B cell (primary cell): ENCODE results near the gene MUS81. TPM values are rescaled to one million over a fixed set of nuclear protein-coding genes. Genes with fewer than 3 reads are reported as not detected.

Experiments used
- ATAC-seq: fragments of 200-7000 bp; cut with Tn5 transposase; one replicate; pipeline ENCODE4 v1.10.0; 2021; ENCODE audit warnings: low read depth, mild to moderate bottlenecking, moderate number of reproducible peaks, moderate library complexity
- CTCF ChIA-PET: fragments of 350-600 bp; sonication (Branson Sonifier 250); formaldehyde crosslinking; loops from one replicate; lab custom pipeline; 2021; ENCODE audit warnings: antibody characterized with exemption, inconsistent platforms; lab: Charles Lee
- POLR2A ChIA-PET: fragments of 350-600 bp; sonication (Branson Sonifier 250); formaldehyde crosslinking; loops from one replicate; lab custom pipeline; 2021; ENCODE audit warnings: antibody characterized with exemption; lab: Charles Lee
- DNase-seq: peaks from one replicate; pipeline ENCODE4 v3.0.0; 2013
- H2AFZ ChIP-seq: 2 replicates; pipeline ENCODE4 v1.6.1; 2012; ENCODE audit warnings: mild to moderate bottlenecking, low read depth, low read length; ENCODE audit not compliant: insufficient read depth, poor library complexity, severe bottlenecking
- H3K27ac ChIP-seq, 2 donors: 1 replicate in 1 of 2; 2 replicates in 1 of 2; pipeline ENCODE4 v1.5.1; 2012 to 2013; ENCODE audit warnings: low read length in 2 of 2, mild to moderate bottlenecking in 2 of 2, moderate library complexity in 1 of 2
- H3K27me3 ChIP-seq, 4 experiments: fragments of 200-600 bp in 1 of 4; sonication (generic) in 1 of 4; replicated peaks in 1 of 4; 1 replicate in 2 of 4; 2 replicates in 2 of 4; pipeline versions ENCODE4 v1.6.1 to v1.7.0; 2013 to 2016; ENCODE audit warnings: low read length in 3 of 4, mild to moderate bottlenecking in 2 of 4, mixed read lengths in 1 of 4, moderate library complexity in 1 of 4; ENCODE audit not compliant: insufficient read depth in 4 of 4, control insufficient read depth in 3 of 4; ENCODE audit errors: control extremely low read depth in 1 of 4
- H3K36me3 ChIP-seq, 2 experiments: replicated peaks in 1 of 2; 1 replicate in 1 of 2; 2 replicates in 1 of 2; pipeline versions ENCODE4 v1.6.1 to v1.7.1; 2013; ENCODE audit warnings: low read length in 1 of 2; ENCODE audit not compliant: insufficient read depth in 2 of 2, control insufficient read depth in 1 of 2; ENCODE audit errors: control extremely low read depth in 1 of 2, extremely low read depth in 1 of 2
- H3K4me1 ChIP-seq, 2 donors: fragments of 200-600 bp in 1 of 2; sonication (generic) in 1 of 2; 1 replicate in 1 of 2; 2 replicates in 1 of 2; pipeline versions ENCODE4 v1.5.1 to v1.6.1; 2013 to 2017; ENCODE audit warnings: low read length in 2 of 2; ENCODE audit not compliant: control insufficient read depth in 2 of 2, insufficient read depth in 2 of 2
- H3K4me2 ChIP-seq: replicated peaks from 2 replicates; pipeline ENCODE3; 2012; ENCODE audit warnings: mild to moderate bottlenecking, low read depth, low read length; ENCODE audit not compliant: poor library complexity, severe bottlenecking
- H3K4me3 ChIP-seq, 5 experiments: fragments of 200-600 bp in 1 of 5; sonication (generic) in 1 of 5; 1 replicate in 3 of 5; 2 replicates in 2 of 5; pipeline versions ENCODE4 v1.5.1 to v1.7.0; 2011 to 2016; ENCODE audit warnings: low read length in 4 of 5, mild to moderate bottlenecking in 4 of 5, low read depth in 2 of 5, control low read depth in 1 of 5, moderate library complexity in 1 of 5; ENCODE audit not compliant: insufficient read depth in 1 of 5; ENCODE audit errors: control extremely low read depth in 1 of 5, extremely low read depth in 1 of 5
- H3K79me2 ChIP-seq: fragments of 200-600 bp; sonication (generic); one replicate; pipeline ENCODE4 v1.6.0; 2016; ENCODE audit warnings: low read length; ENCODE audit not compliant: control insufficient read depth, insufficient read depth
- H3K9ac ChIP-seq: fragments of 200-600 bp; sonication (generic); 2 replicates; pipeline ENCODE4 v1.6.1; 2017; ENCODE audit warnings: mild to moderate bottlenecking, low read length, moderate library complexity
- H3K9me3 ChIP-seq, 3 donors: one replicate each; pipeline versions ENCODE4 v1.6.1 to v1.7.1; 2013; ENCODE audit warnings: low read length in 2 of 3; ENCODE audit not compliant: control insufficient read depth in 2 of 3, insufficient read depth in 1 of 3; ENCODE audit errors: control extremely low read depth in 1 of 3
- H4K20me1 ChIP-seq: 2 replicates; pipeline ENCODE4 v1.6.0; 2012; ENCODE audit warnings: mild to moderate bottlenecking, low read length; ENCODE audit not compliant: insufficient read depth, control insufficient read depth, poor library complexity, severe bottlenecking
- H3K27ac Mint-ChIP-seq: one replicate; pipeline ENCODE4 v1.8.0; 2021; ENCODE audit warnings: mixed read lengths
- H3K27me3 Mint-ChIP-seq: one replicate; pipeline ENCODE4 v1.8.0; 2021; ENCODE audit warnings: mixed read lengths
- H3K4me1 Mint-ChIP-seq: one replicate; pipeline ENCODE4 v1.8.0; 2021; ENCODE audit warnings: mixed read lengths
- H3K4me3 Mint-ChIP-seq: one replicate; pipeline ENCODE4 v1.8.0; 2021; ENCODE audit warnings: mixed read lengths
- H3K9me3 Mint-ChIP-seq: one replicate; pipeline ENCODE4 v1.8.0; 2022; ENCODE audit warnings: mixed read lengths; ENCODE audit not compliant: insufficient read depth
- CTCF ChIP-seq: fragments of 200-600 bp; IDR thresholded peaks from one replicate; pipeline ENCODE4 v1.8.0; 2022; ENCODE audit warnings: antibody characterized with exemption, mild to moderate bottlenecking
- EZH2 ChIP-seq: IDR thresholded peaks from 2 replicates; pipeline ENCODE4 v1.6.1; 2012; ENCODE audit warnings: borderline replicate concordance, low read depth, mild to moderate bottlenecking, moderate library complexity, low read length; ENCODE audit not compliant: insufficient read depth, poor library complexity, severe bottlenecking
- WGBS: methylation state at CpG from one replicate; pipeline ENCODE4 v1.1.5; 2013; ENCODE audit warnings: missing lambda C conversion rate; ENCODE audit not compliant: insufficient coverage; 5-methylcytosine and 5-hydroxymethylcytosine counted together
- intact Hi-C: fragments of 100-400 bp; cut with micrococcal nuclease; formaldehyde crosslinking; loops from one replicate; pipeline ENCODE4 v1.10.0; 2022
- polyA plus RNA-seq: library from polyadenylated mRNA; depleted of rRNA; stranded (reverse); fragments of >200 nt; gene quantifications from 2 replicates; pipeline ENCODE4 v1.2.3, GENCODE V29; 2012
- total RNA-seq, 2 donors: library from RNA; stranded (reverse); fragments of 120-200 nt in 1 of 2; gene quantifications; 1 replicate in 1 of 2; 2 replicates in 1 of 2; pipeline versions ENCODE4 v1.2.3 to v1.2.4, GENCODE V29; 2013 to 2022

The MUS81 gene
- total and polyA plus RNA-seq, 2 donors (not counting 1 experiment from before 2014, with no cell fraction given): 74.5 to 134 TPM

- intact Hi-C loops: no loop called here
- H3K27me3 ChIP-seq: peaks cover 0 to 35% (median 9%) of the 10 kb centered on the region in 4 experiments
- peaks cover 9% of the 10 kb centered on the region for H3K79me2 ChIP-seq
- Mint-ChIP-seq H3K4me3 (no peak overlapping the region), H3K27me3 (peaks cover 41% of the 10 kb centered on the region), H3K4me1 (peaks cover 5% of the 10 kb centered on the region), H3K9me3 (no peaks in the 10 kb centered on the region), H3K27ac (no peak overlapping the region)
- no peak overlapping the region for H3K4me3 ChIP-seq
- H2AFZ ChIP-seq: no peak overlapping the region
- ChIA-PET POLR2A (no interaction called here), CTCF (interaction anchor here (1.7 kb wide), 1 partner anchor 19 kb away, joined by 6 read pairs; the partner anchor contains the start of gene FIBP)
- H3K36me3 ChIP-seq: no peaks in the 10 kb centered on the region
- peaks cover 0 to 3% of the 10 kb centered on the region in 2 donors for H3K4me1 ChIP-seq
- H3K9ac ChIP-seq: no peak overlapping the region
- no peak overlapping the region for H3K27ac ChIP-seq
- TF ChIP-seq EZH2 (no peak), CTCF (no peak)
- WGBS: 90% methylated on average over 5 of the region's 6 CpGs
- no peak for DNase-seq
- H4K20me1 ChIP-seq: no peaks in the 10 kb centered on the region
- no peak for ATAC-seq
- H3K4me2 ChIP-seq: no peak overlapping the region
- H3K9me3 ChIP-seq: no peaks in the 10 kb centered on the region
Observed at GRCh38 chr11:65907878-65908277, 47.6 kb downstream of the MUS81 start.

GRCh38 chr11:65911682-65912568 lies 51.7 kb downstream of the MUS81 start:
- H3K4me3 ChIP-seq: no peak overlapping the region
- no peak for TF ChIP-seq EZH2
- no peak for TF ChIP-seq CTCF
- Mint-ChIP-seq H3K27ac (no peak overlapping the region), H3K4me1 (peaks cover 26% of the 10 kb centered on the region), H3K27me3 (peaks cover 29% of the 10 kb centered on the region), H3K9me3 (no peaks in the 10 kb centered on the region), H3K4me3 (no peak overlapping the region)
- 26% methylated on average over 10 of the region's 14 CpGs for WGBS
- no peak for DNase-seq
- peaks cover 0 to 26% of the 10 kb centered on the region in 2 donors for H3K4me1 ChIP-seq
- H3K27ac ChIP-seq: no peak overlapping the region
- no peaks in the 10 kb centered on the region for H3K9me3 ChIP-seq
- H3K36me3 ChIP-seq: no peaks in the 10 kb centered on the region
- H3K4me2 ChIP-seq: no peak overlapping the region
- H3K27me3 ChIP-seq: peaks cover 0 to 29% (median 7%) of the 10 kb centered on the region in 4 experiments
- intact Hi-C loops: no loop called here
- peaks cover 13% of the 10 kb centered on the region for H3K79me2 ChIP-seq
- no peak for ATAC-seq
- no peaks in the 10 kb centered on the region for H4K20me1 ChIP-seq
- POLR2A ChIA-PET: interaction anchor here (0.8 kb wide), 1 partner anchor 24 kb away, joined by 5 read pairs; the partner anchor contains the start of gene FIBP
- no peak overlapping the region for H2AFZ ChIP-seq
- H3K9ac ChIP-seq: no peak overlapping the region
- CTCF ChIA-PET: interaction anchor here (2.2 kb wide), 1 partner anchor 28 kb away, joined by 6 read pairs; no protein-coding TSS in a partner anchor
